Measurements from ENCODE around the gene TEAD3.
"Not testable (repeated sequence)": the region's sequence is repeated elsewhere in the genome, so short reads cannot be mapped to it uniquely, and the experiment has no call there.

TEAD3 gene

GRCh38 chr6:35451354-35452182 is 45.3 kb downstream of the TEAD3 start:
- DNase-seq (ENCODE audit: low read depth) = no peak

- no peak for DNase-seq (ENCODE audit: low read depth)
Observed at GRCh38 chr6:35449287-35449881, 47.5 kb downstream of the TEAD3 start.

GRCh38 chr6:35448191-35448590 is 48.7 kb downstream of the TEAD3 start:
- no peak for DNase-seq (ENCODE audit: low read depth)

- DNase-seq (ENCODE audit: low read depth) = no peak
Observed at GRCh38 chr6:35445691-35446090, 51.2 kb downstream of the TEAD3 start.

GRCh38 chr6:35443341-35444030 is 53.4 kb downstream of the TEAD3 start:
- DNase-seq (ENCODE audit: low read depth) = no peak

- no peak for DNase-seq (ENCODE audit: low read depth)
Observed at GRCh38 chr6:35442693-35443092, 54.2 kb downstream of the TEAD3 start.

GRCh38 chr6:35441642-35442041 is 55.2 kb downstream of the TEAD3 start:
- no peak for DNase-seq (ENCODE audit: low read depth)

GRCh38 chr6:35441205-35441604 is 55.7 kb downstream of the TEAD3 start:
- DNase-seq (ENCODE audit: low read depth) = no peak

GRCh38 chr6:35439308-35439707 is 57.6 kb downstream of the TEAD3 start:
- DNase-seq (ENCODE audit: low read depth) = no peak

- DNase-seq (ENCODE audit: low read depth) = not testable (repeated sequence)
Observed at GRCh38 chr6:35438378-35439065, 58.4 kb downstream of the TEAD3 start.

- DNase-seq (ENCODE audit: low read depth) = no peak
Observed at GRCh38 chr6:35436071-35436857, 60.6 kb downstream of the TEAD3 start.

GRCh38 chr6:35435074-35435837 is 61.6 kb downstream of the TEAD3 start:
- no peak for DNase-seq (ENCODE audit: low read depth)

GRCh38 chr6:35432702-35433101 is 64.2 kb downstream of the TEAD3 start:
- DNase-seq (ENCODE audit: low read depth) = not testable (repeated sequence)

- no peak for DNase-seq (ENCODE audit: low read depth)
Observed at GRCh38 chr6:35432291-35432690, 64.6 kb downstream of the TEAD3 start.

GRCh38 chr6:35429463-35429862 is 67.4 kb downstream of the TEAD3 start:
- no peak for DNase-seq (ENCODE audit: low read depth)

GRCh38 chr6:35428421-35429149 is 68.3 kb downstream of the TEAD3 start:
- peak; percentile 50 for DNase-seq (ENCODE audit: low read depth)

GRCh38 chr6:35427851-35428321 is 69.0 kb downstream of the TEAD3 start:
- peak; percentile 84 for DNase-seq (ENCODE audit: low read depth)

- DNase-seq (ENCODE audit: low read depth) = no peak
Observed at GRCh38 chr6:35427435-35427834, 69.4 kb downstream of the TEAD3 start.

GRCh38 chr6:35426074-35426473 is 70.8 kb downstream of the TEAD3 start:
- no peak for DNase-seq (ENCODE audit: low read depth)

GRCh38 chr6:35425284-35425683 is 71.6 kb downstream of the TEAD3 start:
- DNase-seq (ENCODE audit: low read depth) = peak; percentile 86
